KMS-11 (cell line): ENCODE data around the gene KCTD15.

Source experiments
- H2AFZ ChIP-seq: fragments of 200-600 bp; sonication (generic); 2 replicates; pipeline ENCODE4 v1.6.1; 2016; ENCODE audit warnings: antibody characterized with exemption, mixed run types, low read depth
- H3K27ac ChIP-seq: fragments of 200-600 bp; sonication (generic); 2 replicates; pipeline ENCODE4 v1.6.1; 2016; ENCODE audit warnings: mild to moderate bottlenecking, mixed run types
- H3K27me3 ChIP-seq: fragments of 200-600 bp; sonication (generic); 2 replicates; pipeline ENCODE4 v1.6.1; 2017; ENCODE audit warnings: mild to moderate bottlenecking, low read depth, mixed run types, moderate library complexity; ENCODE audit not compliant: insufficient read depth
- H3K36me3 ChIP-seq: fragments of 200-600 bp; sonication (generic); 2 replicates; pipeline ENCODE4 v1.6.1; 2017; ENCODE audit warnings: mild to moderate bottlenecking, mixed run types; ENCODE audit not compliant: insufficient read depth
- H3K4me1 ChIP-seq: fragments of 200-600 bp; sonication (generic); 2 replicates; pipeline ENCODE4 v1.6.1; 2016; ENCODE audit warnings: mild to moderate bottlenecking, low read depth, mixed run types; ENCODE audit not compliant: poor library complexity, severe bottlenecking
- H3K4me2 ChIP-seq: fragments of 200-600 bp; sonication (generic); 2 replicates; pipeline ENCODE4 v1.7.0; 2016; ENCODE audit warnings: mild to moderate bottlenecking, mixed run types
- H3K4me3 ChIP-seq: fragments of 200-600 bp; sonication (generic); IDR thresholded peaks from 2 replicates; pipeline ENCODE4 v1.6.1; 2017; ENCODE audit warnings: low read depth, low read length, mixed read lengths; ENCODE audit not compliant: insufficient read depth
- H3K79me2 ChIP-seq: fragments of 200-600 bp; sonication (generic); 2 replicates; pipeline ENCODE4 v1.6.1; 2016; ENCODE audit warnings: low read depth, mixed run types; ENCODE audit not compliant: insufficient read depth
- H3K9ac ChIP-seq: fragments of 200-600 bp; sonication (generic); 2 replicates; pipeline ENCODE4 v1.6.1; 2016; ENCODE audit warnings: mild to moderate bottlenecking, mixed run types
- H4K20me1 ChIP-seq: fragments of 200-600 bp; sonication (generic); 2 replicates; pipeline ENCODE4 v1.6.1; 2016; ENCODE audit warnings: mild to moderate bottlenecking, mixed run types; ENCODE audit not compliant: insufficient read depth
- TF ChIP-seq, protein P1 (sequence below): fragments of 200-600 bp; sonication (generic); conservative IDR thresholded peaks from 2 replicates; pipeline ENCODE4 v1.6.1; 2017; ENCODE audit warnings: low read depth, mild to moderate bottlenecking, antibody characterized with exemption, low read length, moderate library complexity, mixed read lengths

KCTD15 gene

DNA sequence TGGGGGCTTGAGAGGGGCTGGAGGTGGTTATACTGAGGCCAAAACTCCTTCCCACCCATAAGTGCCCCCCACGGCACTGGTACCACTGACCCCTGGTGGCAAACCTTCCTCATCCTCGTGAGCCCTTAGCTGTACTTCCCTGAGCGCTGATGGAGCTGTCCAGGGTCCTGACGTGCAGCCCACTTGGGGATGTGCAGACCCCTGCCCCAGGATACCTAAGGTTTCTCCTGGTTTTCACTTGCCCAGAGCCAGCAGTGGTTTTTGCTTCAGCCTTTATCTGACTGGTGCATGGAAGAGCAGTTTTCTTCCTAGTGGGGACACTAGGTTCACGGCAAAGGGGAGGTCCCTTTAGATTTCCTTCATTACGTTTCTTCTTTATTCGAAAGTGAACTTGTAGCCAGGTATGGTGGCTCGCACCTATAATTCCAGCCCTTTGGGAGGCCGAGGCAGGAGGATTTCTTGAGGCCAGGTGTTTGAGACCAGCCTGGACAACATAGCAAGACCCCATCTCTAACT is 28.7 kb upstream of the KCTD15 start:
- no peaks in the 10 kb centered on the region for H3K4me1 ChIP-seq
- peaks cover 42% of the 10 kb centered on the region; the same call in 1 of the 2 replicates for H3K27me3 ChIP-seq
- H3K4me3 ChIP-seq = no peak overlapping the region
- no peaks in the 10 kb centered on the region for H3K79me2 ChIP-seq
- no peak overlapping the region for H2AFZ ChIP-seq
- H3K27ac ChIP-seq = no peak overlapping the region
- H3K4me2 ChIP-seq = no peak overlapping the region
- TF ChIP-seq, protein P1, sequence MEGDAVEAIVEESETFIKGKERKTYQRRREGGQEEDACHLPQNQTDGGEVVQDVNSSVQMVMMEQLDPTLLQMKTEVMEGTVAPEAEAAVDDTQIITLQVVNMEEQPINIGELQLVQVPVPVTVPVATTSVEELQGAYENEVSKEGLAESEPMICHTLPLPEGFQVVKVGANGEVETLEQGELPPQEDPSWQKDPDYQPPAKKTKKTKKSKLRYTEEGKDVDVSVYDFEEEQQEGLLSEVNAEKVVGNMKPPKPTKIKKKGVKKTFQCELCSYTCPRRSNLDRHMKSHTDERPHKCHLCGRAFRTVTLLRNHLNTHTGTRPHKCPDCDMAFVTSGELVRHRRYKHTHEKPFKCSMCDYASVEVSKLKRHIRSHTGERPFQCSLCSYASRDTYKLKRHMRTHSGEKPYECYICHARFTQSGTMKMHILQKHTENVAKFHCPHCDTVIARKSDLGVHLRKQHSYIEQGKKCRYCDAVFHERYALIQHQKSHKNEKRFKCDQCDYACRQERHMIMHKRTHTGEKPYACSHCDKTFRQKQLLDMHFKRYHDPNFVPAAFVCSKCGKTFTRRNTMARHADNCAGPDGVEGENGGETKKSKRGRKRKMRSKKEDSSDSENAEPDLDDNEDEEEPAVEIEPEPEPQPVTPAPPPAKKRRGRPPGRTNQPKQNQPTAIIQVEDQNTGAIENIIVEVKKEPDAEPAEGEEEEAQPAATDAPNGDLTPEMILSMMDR = peak; percentile 37; the same call in 1 of the 2 replicates
- no peaks in the 10 kb centered on the region for H3K36me3 ChIP-seq
- H4K20me1 ChIP-seq = no peaks in the 10 kb centered on the region
- no peak overlapping the region for H3K9ac ChIP-seq

DNA sequence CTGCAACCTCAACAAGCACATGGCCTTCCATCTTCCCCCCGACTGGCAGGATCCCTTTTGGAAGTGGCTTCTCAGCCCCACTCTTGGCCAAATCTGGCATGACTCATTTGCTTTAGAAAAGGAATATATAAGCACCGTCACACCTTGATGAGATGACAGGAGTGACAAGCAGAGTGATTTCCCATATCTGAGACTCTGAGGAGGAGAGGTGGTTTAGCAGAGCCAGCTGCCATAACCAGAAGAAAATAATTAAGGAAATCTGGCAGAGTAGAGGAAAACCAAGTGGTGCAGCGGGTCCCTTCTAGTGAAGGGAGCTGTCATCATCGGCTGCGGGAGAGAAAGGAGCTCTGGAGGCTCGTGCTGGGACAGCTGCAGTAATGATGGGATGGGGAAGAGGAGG is 27.5 kb upstream of the KCTD15 start:
- Histone ChIP-seq H4K20me1 (no peaks in the 10 kb centered on the region), H3K4me1 (no peaks in the 10 kb centered on the region), H3K9ac (no peak overlapping the region), H3K4me2 (no peak overlapping the region), H3K27ac (no peak overlapping the region), H3K36me3 (no peaks in the 10 kb centered on the region), H2AFZ (no peak overlapping the region), H3K4me3 (no peak overlapping the region), H3K79me2 (no peaks in the 10 kb centered on the region), H3K27me3 (peaks cover 42% of the 10 kb centered on the region; the same call in 1 of the 2 replicates)
- TF ChIP-seq, protein P1 = no peak

DNA sequence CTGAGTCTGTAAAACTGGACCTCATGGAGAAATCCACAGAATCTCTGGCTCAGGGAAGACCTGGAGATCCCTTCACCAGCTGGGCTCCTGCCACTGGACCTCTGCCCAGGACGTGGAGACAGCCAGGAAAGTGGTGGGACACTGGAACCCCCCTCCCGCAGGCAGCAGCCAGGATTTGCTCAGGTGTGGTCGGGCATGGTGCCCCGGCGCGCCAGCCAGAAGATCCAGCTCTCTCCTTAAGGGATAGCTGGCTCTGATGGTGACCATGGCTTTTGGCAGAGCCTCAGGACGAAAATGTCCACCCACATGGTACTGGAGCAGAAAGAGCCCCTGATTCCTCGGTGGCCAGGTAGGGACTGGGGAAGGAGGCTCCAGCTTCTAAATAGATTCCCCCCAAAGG is 26.6 kb upstream of the KCTD15 start:
- Histone ChIP-seq H3K27ac (no peak overlapping the region), H3K27me3 (peaks cover 42% of the 10 kb centered on the region; the same call in 1 of the 2 replicates), H2AFZ (no peak overlapping the region), H3K4me1 (no peaks in the 10 kb centered on the region), H4K20me1 (no peaks in the 10 kb centered on the region), H3K4me3 (no peak overlapping the region), H3K79me2 (no peaks in the 10 kb centered on the region), H3K9ac (no peak overlapping the region), H3K4me2 (no peak overlapping the region), H3K36me3 (no peaks in the 10 kb centered on the region)
- TF ChIP-seq, protein P1 = no peak

DNA sequence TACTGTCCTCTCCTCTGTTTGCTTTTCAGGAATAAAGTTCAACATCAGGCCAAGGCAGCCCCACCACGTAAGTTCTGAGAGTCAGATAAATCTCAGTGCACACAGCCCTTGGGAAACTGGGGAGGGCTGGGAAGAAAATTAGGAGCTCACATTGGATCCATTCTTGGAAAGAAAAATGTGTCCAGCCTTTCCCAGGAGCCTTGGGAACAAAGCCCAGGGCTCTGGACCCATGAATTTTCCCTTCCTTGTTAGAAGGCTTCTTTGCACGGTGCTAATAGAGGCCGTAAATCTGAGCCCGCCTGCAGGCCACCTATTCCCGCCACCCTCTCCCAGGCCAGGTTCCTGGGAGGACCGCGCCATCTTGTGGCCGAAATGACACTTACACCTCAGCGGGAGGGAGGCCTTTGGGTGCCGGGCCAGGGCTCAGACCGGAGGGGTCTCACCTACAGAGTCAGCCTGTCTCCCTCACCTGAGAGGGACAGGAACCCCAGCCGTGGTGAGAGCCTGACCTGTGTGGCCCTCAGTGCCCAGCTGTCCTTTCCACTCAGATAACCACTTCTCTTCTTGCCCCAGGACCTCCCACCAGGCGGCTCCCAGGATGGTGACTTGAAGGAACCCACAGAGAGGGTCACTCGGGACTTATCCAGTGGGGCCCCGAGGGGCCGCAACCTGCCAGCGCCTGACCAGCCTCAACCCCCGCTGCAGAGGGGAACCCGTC is 25.1 kb upstream of the KCTD15 start:
- TF ChIP-seq, protein P1 = peak; percentile 90
- Histone ChIP-seq H3K4me3 (no peak overlapping the region), H3K27me3 (peaks cover 35% of the 10 kb centered on the region; the same call in 1 of the 2 replicates), H2AFZ (no peak overlapping the region), H3K4me2 (no peak overlapping the region), H3K27ac (no peak overlapping the region), H3K36me3 (no peaks in the 10 kb centered on the region), H4K20me1 (no peaks in the 10 kb centered on the region), H3K79me2 (no peaks in the 10 kb centered on the region), H3K9ac (no peak overlapping the region), H3K4me1 (no peaks in the 10 kb centered on the region)
